Esophagus squamous epithelium (tissue), 4 donors: ENCODE results near the gene AFG3L2.

ENCODE experiments used
- POLR2A ChIP-seq, 4 donors: fragments of 450-650 bp; IDR thresholded peaks; one replicate each; pipeline ENCODE4 v1.6.1; 2017; ENCODE audit warnings: antibody characterized with exemption in 4 of 4, mild to moderate bottlenecking in 4 of 4, moderate library complexity in 3 of 4
- TF ChIP-seq, protein P1 (sequence below), 6 experiments: fragments of 450-650 bp in 4 of 6; fragments of 200-600 bp in 2 of 6; sonication (generic) in 2 of 6; IDR thresholded peaks; one replicate each; pipeline ENCODE4 v1.5.1; 2016 to 2019; ENCODE audit warnings: antibody characterized with exemption in 6 of 6, mild to moderate bottlenecking in 4 of 6, moderate library complexity in 4 of 6

DNA sequence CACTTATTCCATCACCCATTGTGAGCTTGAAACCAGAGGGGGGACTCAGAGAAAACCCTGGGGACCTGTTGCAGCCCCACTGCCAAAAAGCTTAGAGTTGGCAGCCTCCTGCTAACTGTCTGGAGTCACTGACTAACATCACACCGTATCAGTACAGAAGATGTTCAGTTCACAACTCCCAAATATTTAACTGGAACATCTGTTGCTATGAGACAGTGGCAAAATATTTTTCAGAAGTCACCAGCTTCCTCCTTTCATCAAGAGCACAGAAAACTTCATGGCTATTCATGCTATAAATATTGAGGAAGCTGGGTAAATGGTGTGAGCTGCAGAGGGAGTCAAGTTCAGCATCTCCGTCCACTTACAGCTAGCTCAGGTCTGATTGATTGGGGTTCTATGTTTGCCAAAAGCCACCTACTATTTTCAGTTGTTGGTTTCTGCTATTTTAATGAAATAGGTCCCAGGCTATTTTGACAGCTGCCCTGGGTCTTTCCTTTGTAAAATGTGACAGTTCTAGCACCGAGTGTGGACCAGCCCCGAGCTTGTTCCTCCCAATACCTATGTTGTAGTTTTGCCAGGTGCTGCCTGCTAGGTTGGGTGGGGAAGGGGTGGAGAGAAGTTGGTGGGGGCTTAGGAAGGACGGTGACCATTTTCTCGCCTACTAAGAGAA, 59.2 kb downstream of the AFG3L2 start:
- TF ChIP-seq, protein P1, sequence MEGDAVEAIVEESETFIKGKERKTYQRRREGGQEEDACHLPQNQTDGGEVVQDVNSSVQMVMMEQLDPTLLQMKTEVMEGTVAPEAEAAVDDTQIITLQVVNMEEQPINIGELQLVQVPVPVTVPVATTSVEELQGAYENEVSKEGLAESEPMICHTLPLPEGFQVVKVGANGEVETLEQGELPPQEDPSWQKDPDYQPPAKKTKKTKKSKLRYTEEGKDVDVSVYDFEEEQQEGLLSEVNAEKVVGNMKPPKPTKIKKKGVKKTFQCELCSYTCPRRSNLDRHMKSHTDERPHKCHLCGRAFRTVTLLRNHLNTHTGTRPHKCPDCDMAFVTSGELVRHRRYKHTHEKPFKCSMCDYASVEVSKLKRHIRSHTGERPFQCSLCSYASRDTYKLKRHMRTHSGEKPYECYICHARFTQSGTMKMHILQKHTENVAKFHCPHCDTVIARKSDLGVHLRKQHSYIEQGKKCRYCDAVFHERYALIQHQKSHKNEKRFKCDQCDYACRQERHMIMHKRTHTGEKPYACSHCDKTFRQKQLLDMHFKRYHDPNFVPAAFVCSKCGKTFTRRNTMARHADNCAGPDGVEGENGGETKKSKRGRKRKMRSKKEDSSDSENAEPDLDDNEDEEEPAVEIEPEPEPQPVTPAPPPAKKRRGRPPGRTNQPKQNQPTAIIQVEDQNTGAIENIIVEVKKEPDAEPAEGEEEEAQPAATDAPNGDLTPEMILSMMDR (IDR thresholded peaks at IDR 0.05) = no peak
- no peak for TF ChIP-seq POLR2A (IDR thresholded peaks at IDR 0.05)
